Measurements from ENCODE around the gene STAP2.
A peak's percentile ranks its signal among the peaks of the same experiment; 100 is the strongest.
"Not testable (repeated sequence)": the region's sequence is repeated elsewhere in the genome, so short reads cannot be mapped to it uniquely, and the experiment has no call there.

STAP2 gene

DNA sequence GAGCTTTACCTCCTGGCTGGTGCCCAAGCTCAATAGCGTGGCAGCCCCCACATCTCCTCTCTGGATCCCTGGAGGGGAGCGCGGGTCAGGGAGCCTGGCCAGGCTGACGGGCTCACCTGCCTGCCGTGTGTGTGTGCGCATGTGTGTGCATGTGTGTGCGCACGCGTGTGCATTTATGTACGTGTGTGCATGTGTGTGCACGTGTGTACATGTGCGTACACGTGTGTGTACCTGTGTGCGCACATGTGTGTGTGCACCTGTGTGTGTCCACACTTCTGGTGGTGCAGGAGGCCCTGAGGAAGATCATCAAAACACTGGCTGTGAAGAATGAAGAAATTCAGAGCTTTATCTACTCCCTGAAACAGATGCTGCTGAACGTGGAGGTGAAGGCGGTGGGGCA, 33.0 kb downstream of the STAP2 start:
- no peak overlapping the region for H3K4me3 ChIP-seq (ENCODE audit: low read length)
- no peak for DNase-seq (ENCODE audit: low read depth, low spot score)

- DNase-seq (ENCODE audit: low read depth, low spot score): no peak
- no peak overlapping the region for H3K4me3 ChIP-seq (ENCODE audit: low read length)
These were observed 33.4 kb downstream of the STAP2 start for GRCh38 chr19:4305257-4305612.

DNA sequence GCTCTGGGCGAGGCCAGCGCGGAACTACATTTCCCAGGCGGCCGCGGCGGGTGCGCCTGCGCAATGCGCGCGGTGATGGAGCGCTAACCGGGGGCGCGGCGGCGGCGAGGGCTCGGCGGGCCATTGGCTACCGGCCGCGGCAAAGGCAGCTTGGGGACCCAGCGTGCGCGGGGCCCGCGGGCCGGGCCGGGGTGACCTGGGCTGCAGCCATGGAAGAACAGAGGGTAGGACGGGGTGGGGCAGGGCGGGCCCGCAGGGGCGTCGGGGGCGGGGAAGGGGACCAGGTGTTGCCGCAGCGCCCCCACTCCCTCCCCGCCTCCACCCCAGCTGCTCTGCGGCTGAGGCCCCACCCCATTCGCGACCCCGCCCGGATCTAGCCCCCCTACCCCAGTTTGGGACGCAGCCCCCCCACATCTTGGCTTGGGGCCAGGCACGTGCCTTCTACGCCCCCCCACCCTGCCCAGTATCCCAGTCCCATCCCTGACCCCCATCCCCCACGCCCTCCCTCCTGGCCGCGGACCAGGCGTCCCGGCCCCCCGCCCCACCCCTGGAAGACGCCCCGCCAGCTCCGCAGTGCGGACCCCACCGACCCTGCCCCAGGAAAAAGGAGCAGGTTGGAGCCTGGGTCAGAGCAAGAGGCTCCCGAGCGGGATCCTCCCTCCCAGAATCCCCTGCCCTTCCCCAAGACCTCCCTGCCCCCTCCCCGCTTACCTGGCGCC, 33.9 kb downstream of the STAP2 start, which contains the start of gene FSD1:
FSD1 (plus strand) TSS at position 61 of the 719 bp plus-strand sequence; CDS start at position 210, 149 bp downstream.
- H3K4me3 ChIP-seq (ENCODE audit: low read length): peak within 1 kb of the TSS; percentile 43
- DNase-seq (ENCODE audit: low read depth, low spot score): peak; percentile 42

- peak overlapping the region; percentile 43 for H3K4me3 ChIP-seq (ENCODE audit: low read length)
- DNase-seq (ENCODE audit: low read depth, low spot score): no peak
These were observed 34.6 kb downstream of the STAP2 start for GRCh38 chr19:4303819-4304537.

DNA sequence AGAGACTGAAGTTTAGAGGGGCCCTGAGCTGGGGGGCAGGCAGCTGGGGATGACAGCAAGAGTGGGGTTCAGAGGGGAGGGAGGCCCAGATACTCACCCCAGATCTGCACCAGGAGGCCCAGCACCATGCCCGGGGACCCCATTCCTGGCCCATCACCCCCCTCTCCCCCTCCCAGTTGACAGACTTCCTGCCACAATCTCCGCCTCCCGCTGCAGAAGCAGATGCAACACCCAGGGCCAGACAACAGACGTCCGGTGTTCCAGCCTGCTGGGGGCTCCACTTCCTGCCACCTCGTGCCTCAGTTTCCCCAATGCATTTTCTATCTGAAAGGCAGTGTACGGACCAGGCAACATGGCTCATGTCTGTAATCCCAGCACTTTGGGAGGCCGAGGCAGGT, 36.4 kb downstream of the STAP2 start, which contains the start of gene TMIGD2:
TMIGD2 (minus strand) TSS at position 147 of the 398 bp plus-strand sequence; CDS start at position 143, 4 bp downstream.
- no peak for DNase-seq (ENCODE audit: low read depth, low spot score)
- peak within 1 kb of the TSS; percentile 7; the same call in 1 of the 2 replicates for H3K4me3 ChIP-seq (ENCODE audit: low read length)

DNA sequence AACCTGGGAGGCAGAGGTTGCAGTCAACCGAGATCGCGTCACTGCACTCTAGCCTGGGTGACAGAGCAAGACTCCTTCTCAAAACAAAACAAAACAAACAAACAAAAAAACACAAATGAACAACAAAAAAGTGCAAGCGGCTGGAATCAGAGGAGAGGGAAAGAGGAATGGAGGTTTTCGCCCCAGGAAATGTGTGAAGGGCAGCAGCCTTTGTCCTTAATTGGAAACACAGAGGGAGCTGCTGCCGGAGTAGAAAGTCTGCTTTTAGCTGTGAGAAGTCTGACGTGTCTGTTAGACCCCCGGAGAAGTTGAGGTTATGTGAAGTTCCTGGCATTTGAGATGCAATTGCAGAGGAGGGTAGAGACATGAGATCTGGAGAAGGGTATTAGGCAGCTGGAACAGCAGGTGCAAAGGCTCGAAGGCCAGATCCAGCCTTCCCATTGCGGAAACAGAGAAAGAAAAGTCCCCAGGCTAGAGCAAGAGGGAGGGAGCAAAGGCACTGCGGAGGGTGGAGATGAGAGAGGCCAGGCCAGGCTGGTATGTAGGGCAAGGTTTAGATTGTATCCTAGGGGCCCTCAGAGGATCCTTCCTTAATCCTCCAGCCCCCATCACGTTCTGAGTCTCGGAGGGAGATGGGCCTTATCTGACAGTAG, 36.9 kb downstream of the STAP2 start:
- peak overlapping the region; percentile 7; the same call in 1 of the 2 replicates for H3K4me3 ChIP-seq (ENCODE audit: low read length)
- no peak for DNase-seq (ENCODE audit: low read depth, low spot score)

DNA sequence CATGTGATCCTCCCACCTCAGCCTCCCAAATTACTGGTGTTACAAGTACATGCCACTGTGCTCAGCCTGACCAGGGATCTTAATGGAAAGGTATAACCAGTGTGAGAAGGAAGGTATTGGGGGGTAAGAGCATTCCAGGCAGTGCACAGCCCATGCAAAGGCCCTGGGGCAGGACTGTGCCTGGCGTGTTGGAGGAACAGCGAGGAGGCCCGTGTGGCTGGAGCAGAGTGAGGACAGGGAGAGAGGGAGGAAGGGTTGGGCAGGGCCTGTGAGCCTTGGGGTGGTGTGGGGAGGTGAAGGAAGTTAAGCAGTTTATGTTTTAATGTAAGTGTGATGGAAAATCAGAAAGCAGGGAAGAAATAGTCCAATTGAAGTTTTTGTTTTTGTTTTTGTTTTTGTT, 38.0 kb downstream of the STAP2 start:
- no peak overlapping the region for H3K4me3 ChIP-seq (ENCODE audit: low read length)
- DNase-seq (ENCODE audit: low read depth, low spot score): no peak

GRCh38 chr19:4298810-4299550, 39.6 kb downstream of the STAP2 start:
- H3K4me3 ChIP-seq (ENCODE audit: low read length): no peak overlapping the region

GRCh38 chr19:4297901-4298809, 40.5 kb downstream of the STAP2 start:
- no peak for DNase-seq (ENCODE audit: low read depth, low spot score)

More at GRCh38 chr19:4298810-4299550, 39.6 kb downstream of the STAP2 start:
- no peak for DNase-seq (ENCODE audit: low read depth, low spot score)

GRCh38 chr19:4295972-4296771, 42.5 kb downstream of the STAP2 start:
- no peak overlapping the region for H3K4me3 ChIP-seq (ENCODE audit: low read length)
- DNase-seq (ENCODE audit: low read depth, low spot score): peak; percentile 63

More at GRCh38 chr19:4297901-4298809, 40.5 kb downstream of the STAP2 start:
- H3K4me3 ChIP-seq (ENCODE audit: low read length): no peak overlapping the region

DNA sequence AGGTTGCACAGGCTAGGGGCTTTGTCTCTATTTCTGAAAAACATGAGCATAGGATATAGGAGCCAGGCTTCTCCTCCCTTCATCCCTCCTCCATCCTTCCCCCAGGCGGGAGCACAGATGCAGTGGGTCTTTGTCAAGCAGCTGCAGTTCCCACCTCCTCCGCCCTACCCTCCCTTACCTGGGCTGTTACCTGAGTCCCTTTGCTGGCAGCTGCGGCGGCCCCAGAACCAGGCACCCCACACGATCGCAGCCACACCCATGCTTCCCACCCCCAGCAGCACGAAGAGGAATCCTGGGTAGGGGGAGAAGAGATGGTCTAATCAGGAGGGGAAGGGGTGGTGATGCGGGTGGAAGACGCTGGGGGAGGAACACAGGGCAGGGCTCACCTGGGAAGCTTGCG, 44.2 kb downstream of the STAP2 start:
- no peak for DNase-seq (ENCODE audit: low read depth, low spot score)

DNA sequence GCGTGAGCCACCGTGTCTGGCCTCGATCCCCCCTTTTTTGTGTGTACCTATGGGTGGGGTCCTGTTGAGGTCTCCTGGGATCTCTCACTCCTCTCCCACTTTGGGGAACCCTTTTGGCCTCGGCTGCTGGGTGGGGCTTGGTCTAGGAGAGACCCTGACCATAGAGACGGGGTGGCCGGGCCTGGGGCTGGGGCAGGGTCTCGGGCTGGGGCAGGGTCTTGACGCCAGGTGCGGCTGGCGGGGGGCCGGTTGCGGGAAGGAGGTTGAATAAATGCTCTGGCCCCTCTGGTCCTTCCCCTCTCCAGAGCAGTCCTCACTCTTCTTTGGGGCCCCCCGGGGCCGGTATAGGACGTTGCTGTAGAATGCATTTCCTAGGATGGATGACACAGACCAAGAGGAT, 46.1 kb downstream of the STAP2 start:
- no peak for DNase-seq (ENCODE audit: low read depth, low spot score)
- H3K4me3 ChIP-seq (ENCODE audit: low read length): no peak overlapping the region

More for the DNA sequence above, 44.2 kb downstream of the STAP2 start:
- H3K4me3 ChIP-seq (ENCODE audit: low read length): no peak overlapping the region

GRCh38 chr19:4291184-4291732, 47.4 kb downstream of the STAP2 start:
- no peak overlapping the region for H3K4me3 ChIP-seq (ENCODE audit: low read length)
- DNase-seq (ENCODE audit: low read depth, low spot score): no peak

GRCh38 chr19:4288091-4288777, 50.4 kb downstream of the STAP2 start:
- H3K4me3 ChIP-seq (ENCODE audit: low read length): no peak overlapping the region
- no peak for DNase-seq (ENCODE audit: low read depth, low spot score)

DNA sequence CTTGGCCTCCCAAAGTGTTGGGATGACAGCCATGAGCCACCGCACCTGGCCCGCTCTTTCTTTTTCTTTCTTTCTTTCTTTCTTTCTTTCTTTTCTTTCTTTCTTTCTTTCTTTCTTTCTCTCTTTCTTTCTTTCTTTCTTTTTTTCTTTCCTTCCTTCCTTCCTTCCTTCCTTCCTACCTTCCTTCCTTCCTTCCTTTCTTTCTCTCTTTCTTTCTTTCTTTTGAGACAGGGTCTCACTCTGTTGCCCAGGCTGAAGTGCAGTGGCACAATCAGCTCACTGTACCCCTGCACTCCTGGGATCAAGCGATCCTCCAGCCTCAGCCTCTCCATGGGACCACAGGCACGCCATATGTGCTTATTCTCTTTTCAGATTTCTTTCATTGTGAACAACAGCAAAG, 52.5 kb downstream of the STAP2 start:
- DNase-seq (ENCODE audit: low read depth, low spot score); H3K4me3 ChIP-seq (ENCODE audit: low read length): not testable (repeated sequence)

- no peak overlapping the region for H3K4me3 ChIP-seq (ENCODE audit: low read length)
- DNase-seq (ENCODE audit: low read depth, low spot score): no peak
These were observed 53.7 kb downstream of the STAP2 start for GRCh38 chr19:4284974-4285373.
